HepG2 (cell line): ENCODE data around the gene TRIM67. TPM values are rescaled to one million over a fixed set of nuclear protein-coding genes. Genes with fewer than 3 reads are reported as not detected.

ENCODE experiments used
- ATAC-seq: fragments of 200-7000 bp; cut with Tn5 transposase; 3 replicates; pipeline ENCODE4 v1.9.1; 2020; ENCODE audit warnings: mild to moderate bottlenecking, moderate library complexity
- BruUV-seq: library from RNA; stranded (reverse); fragments of 400-500 nt; replicated peaks from 2 replicates; lab custom pipeline; 2021; lab: Mats Ljungman, UMichigan
- CTCF ChIA-PET: fragments of 300-600 bp; formaldehyde crosslinking; extraction: SDS; loops from one replicate; lab custom pipeline; 2021; ENCODE audit warnings: low total read pairs, inconsistent platforms, low intra/inter-chr PET ratio; lab: Yijun Ruan, JAX
- POLR2A ChIA-PET: fragments of 350-600 bp; sonication (Branson Sonifier 250); formaldehyde crosslinking; loops from one replicate; lab custom pipeline; 2020; ENCODE audit warnings: antibody characterized with exemption, inconsistent platforms; lab: Yijun Ruan, JAX
- DNase-seq: peaks from one replicate; pipeline ENCODE4 v3.0.0-alpha.2; 2015; ENCODE audit warnings: low spot score
- FAIRE-seq: peaks from 3 replicates; lab custom pipeline; 2011; peaks lifted over from hg19 to GRCh38; lab: Jason Lieb, UNC
- H2AFZ ChIP-seq: one replicate; pipeline ENCODE4 v1.6.1; 2011; ENCODE audit warnings: low read length, inconsistent platforms
- H3K27ac ChIP-seq: fragments of 300-600 bp; 3 replicates; pipeline ENCODE4 v1.8.0; 2011; ENCODE audit warnings: mixed run types, mild to moderate bottlenecking, mixed read lengths, low read length, inconsistent platforms; ENCODE audit not compliant: insufficient read depth; ENCODE audit errors: extremely low read length
- H3K27me3 ChIP-seq, 2 experiments: fragments of 200-600 bp in 1 of 2; 2 replicates in 1 of 2; 3 replicates in 1 of 2; pipeline versions ENCODE4 v1.6.0 to v1.8.0; 2011; ENCODE audit warnings: low read length in 2 of 2, mild to moderate bottlenecking in 2 of 2, moderate library complexity in 2 of 2, inconsistent platforms in 1 of 2; ENCODE audit not compliant: insufficient read depth in 2 of 2, control insufficient read depth in 1 of 2
- H3K36me3 ChIP-seq, 2 experiments: fragments of 200-600 bp in 1 of 2; replicated peaks in 1 of 2; 2 replicates in 1 of 2; 3 replicates in 1 of 2; pipeline versions ENCODE4 v1.5.1 to v1.8.0; 2011; ENCODE audit warnings: low read length in 2 of 2, inconsistent platforms in 1 of 2; ENCODE audit not compliant: insufficient read depth in 2 of 2, control insufficient read depth in 1 of 2
- H3K4me1 ChIP-seq: 2 replicates; pipeline ENCODE4 v1.5.1; 2012; ENCODE audit warnings: low read length, inconsistent platforms; ENCODE audit not compliant: insufficient read depth
- H3K4me2 ChIP-seq: 2 replicates; pipeline ENCODE4 v1.6.0; 2011; ENCODE audit warnings: low read depth, low read length, inconsistent platforms
- H3K4me3 ChIP-seq, 3 experiments: fragments of 200-600 bp in 1 of 3; sonication (generic), shearing (Covaris generic) in 1 of 3; replicated peaks in 1 of 3; 2 replicates each; pipeline ENCODE4 v1.5.1; 2011 to 2016; ENCODE audit warnings: low read length in 3 of 3, inconsistent platforms in 2 of 3, low read depth in 2 of 3, mild to moderate bottlenecking in 2 of 3, control low read depth in 1 of 3, mixed read lengths in 1 of 3; ENCODE audit not compliant: insufficient read depth in 1 of 3
- H3K79me2 ChIP-seq: one replicate; pipeline ENCODE4 v1.6.1; 2011; ENCODE audit warnings: low read length, inconsistent platforms; ENCODE audit not compliant: insufficient read depth
- H3K9ac ChIP-seq: 2 replicates; pipeline ENCODE4 v1.6.0; 2011; ENCODE audit warnings: mild to moderate bottlenecking, low read depth, low read length, inconsistent platforms; ENCODE audit not compliant: insufficient read depth
- H3K9me3 ChIP-seq: 2 replicates; pipeline ENCODE4 v1.5.1; 2012; ENCODE audit warnings: mild to moderate bottlenecking, low read length
- H4K20me1 ChIP-seq: 2 replicates; pipeline ENCODE4 v1.6.0; 2011; ENCODE audit warnings: inconsistent platforms, mild to moderate bottlenecking, low read length, moderate library complexity; ENCODE audit not compliant: insufficient read depth
- FOXK1 ChIP-seq: sonication (generic); formaldehyde crosslinking; IDR thresholded peaks from 2 replicates; pipeline ENCODE4 v1.4.0; 2020; ENCODE audit warnings: low read depth, missing genetic modification reagents, borderline replicate concordance
- GABPA ChIP-seq, 2 experiments: IDR thresholded peaks; 2 replicates each; pipeline ENCODE4 v1.6.1; 2011 to 2016; ENCODE audit warnings: low read depth in 2 of 2, low read length in 1 of 2, missing biosample characterization in 1 of 2, missing genetic modification characterization in 1 of 2
- KLF13 ChIP-seq: sonication (generic); formaldehyde crosslinking; IDR thresholded peaks from 2 replicates; pipeline ENCODE4 v1.4.0; 2020; ENCODE audit warnings: mild to moderate bottlenecking, missing genetic modification reagents
- NFIC ChIP-seq: IDR thresholded peaks from 2 replicates; pipeline ENCODE4 v1.6.1; 2012; ENCODE audit warnings: mild to moderate bottlenecking, low read length, inconsistent platforms
- ZFP37 ChIP-seq: sonication (generic); formaldehyde crosslinking; IDR thresholded peaks from 2 replicates; pipeline ENCODE4 v1.4.0; 2020; ENCODE audit warnings: missing genetic modification reagents, borderline replicate concordance
- ZNF441 ChIP-seq: sonication (generic); formaldehyde crosslinking; IDR thresholded peaks from 2 replicates; pipeline ENCODE4 v1.7.0; 2021; ENCODE audit warnings: missing genetic modification reagents, borderline replicate concordance
- WGBS: methylation state at CpG from one replicate; pipeline ENCODE4 v1.1.6; 2017; ENCODE audit warnings: low lambda C conversion rate; 5-methylcytosine and 5-hydroxymethylcytosine counted together
- in situ Hi-C: cut with HindIII; loops from 2 replicates; pipeline ENCODE4 v1.10.0; 2017; ENCODE audit warnings: low pct_unique_long_range_greater_than_20kb; ENCODE audit not compliant: extremely low pct_ligation_motif_present
- intact Hi-C: fragments of 100-400 bp; cut with micrococcal nuclease; formaldehyde crosslinking; loops from one replicate; pipeline ENCODE4 v1.10.0; 2022; ENCODE audit not compliant: unreplicated experiment
- polyA plus RNA-seq, 8 experiments: library from polyadenylated mRNA; depleted of rRNA in 3 of 8; stranded (reverse) in 7 of 8; unstranded in 1 of 8; fragments of >200 nt; fragmentation: Illumina TruSeq in 4 of 8; extraction: Trizol in 4 of 8; gene quantifications; 2 replicates each; pipeline versions ENCODE4 v1.2.1 to v1.2.3, GENCODE V29; 2011 to 2016; ENCODE audit warnings: low read depth in 4 of 8, missing spikeins in 1 of 8, mixed read lengths in 1 of 8; ENCODE audit not compliant: insufficient read depth in 1 of 8
- total RNA-seq, 5 experiments: library from RNA; depleted of rRNA; stranded (reverse); fragments of >200 nt; fragmentation: Illumina TruSeq; extraction: Trizol; gene quantifications; 2 replicates each; pipeline ENCODE4 v1.2.3, GENCODE V29; 2016; ENCODE audit warnings: low read depth in 1 of 5
- TF ChIP-seq, protein P1 (sequence below): sonication (generic); formaldehyde crosslinking; IDR thresholded peaks from 2 replicates; pipeline ENCODE4 v1.4.0; 2020; ENCODE audit warnings: low read depth, mild to moderate bottlenecking, missing genetic modification reagents
- TF ChIP-seq, protein P2 (sequence below): IDR thresholded peaks from 2 replicates; pipeline ENCODE4 v1.6.1; 2016; ENCODE audit warnings: low read depth, control low read depth
- TF ChIP-seq, protein P3 (sequence below): sonication (generic); formaldehyde crosslinking; IDR thresholded peaks from 2 replicates; pipeline ENCODE4 v1.4.0; 2020; ENCODE audit warnings: missing genetic modification reagents
- TF ChIP-seq, protein P4 (sequence below): sonication (generic); formaldehyde crosslinking; IDR thresholded peaks from 2 replicates; pipeline ENCODE4 v1.4.0; 2020; ENCODE audit warnings: missing genetic modification reagents
- TF ChIP-seq, protein P5 (sequence below): sonication (generic); formaldehyde crosslinking; IDR thresholded peaks from 2 replicates; pipeline ENCODE4 v1.5.1; 2020; ENCODE audit warnings: mild to moderate bottlenecking, missing genetic modification reagents, moderate library complexity

Gene TRIM67
- total and polyA plus RNA-seq, 2 of the 13 experiments (the other 11 are each of a cell fraction or from before 2014, with no cell fraction given): not detected

DNA sequence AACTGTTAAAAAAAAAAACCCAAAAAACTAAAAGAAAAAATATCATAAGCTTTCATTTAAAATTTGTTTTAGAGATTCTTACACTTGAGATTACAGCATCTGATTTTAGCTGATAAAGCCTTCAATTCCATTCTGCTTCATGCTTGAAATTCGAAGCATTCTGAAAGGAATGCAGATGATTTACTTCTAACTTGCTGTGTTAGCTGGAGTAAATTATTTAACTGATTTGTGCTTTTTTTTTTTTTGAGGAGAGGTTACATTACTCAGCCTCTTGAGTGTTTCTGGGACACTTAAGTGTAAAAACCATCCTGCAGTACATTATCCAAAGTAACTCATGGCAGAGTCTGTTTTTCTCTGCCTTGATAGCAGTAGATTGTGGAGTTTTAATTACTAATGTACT is 4.5 kb upstream of the TRIM67 start:
- TF ChIP-seq, protein P1, sequence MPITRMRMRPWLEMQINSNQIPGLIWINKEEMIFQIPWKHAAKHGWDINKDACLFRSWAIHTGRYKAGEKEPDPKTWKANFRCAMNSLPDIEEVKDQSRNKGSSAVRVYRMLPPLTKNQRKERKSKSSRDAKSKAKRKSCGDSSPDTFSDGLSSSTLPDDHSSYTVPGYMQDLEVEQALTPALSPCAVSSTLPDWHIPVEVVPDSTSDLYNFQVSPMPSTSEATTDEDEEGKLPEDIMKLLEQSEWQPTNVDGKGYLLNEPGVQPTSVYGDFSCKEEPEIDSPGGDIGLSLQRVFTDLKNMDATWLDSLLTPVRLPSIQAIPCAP (CRISPR knock-in tag): no peak
- TF ChIP-seq GABPA (IDR thresholded peaks at IDR 0.05; ENCODE audit: low read depth, low read length) (no peak), GABPA (CRISPR knock-in tag; IDR thresholded peaks at IDR 0.05; ENCODE audit: low read depth) (no peak), NFIC (no peak), ZNF441 (CRISPR knock-in tag) (no peak), ZFP37 (CRISPR knock-in tag) (no peak), KLF13 (CRISPR knock-in tag) (no peak), FOXK1 (CRISPR knock-in tag) (no peak)
- TF ChIP-seq, protein P2, sequence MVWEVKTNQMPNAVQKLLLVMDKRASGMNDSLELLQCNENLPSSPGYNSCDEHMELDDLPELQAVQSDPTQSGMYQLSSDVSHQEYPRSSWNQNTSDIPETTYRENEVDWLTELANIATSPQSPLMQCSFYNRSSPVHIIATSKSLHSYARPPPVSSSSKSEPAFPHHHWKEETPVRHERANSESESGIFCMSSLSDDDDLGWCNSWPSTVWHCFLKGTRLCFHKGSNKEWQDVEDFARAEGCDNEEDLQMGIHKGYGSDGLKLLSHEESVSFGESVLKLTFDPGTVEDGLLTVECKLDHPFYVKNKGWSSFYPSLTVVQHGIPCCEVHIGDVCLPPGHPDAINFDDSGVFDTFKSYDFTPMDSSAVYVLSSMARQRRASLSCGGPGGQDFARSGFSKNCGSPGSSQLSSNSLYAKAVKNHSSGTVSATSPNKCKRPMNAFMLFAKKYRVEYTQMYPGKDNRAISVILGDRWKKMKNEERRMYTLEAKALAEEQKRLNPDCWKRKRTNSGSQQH (CRISPR knock-in tag): no peak
- TF ChIP-seq, protein P3, sequence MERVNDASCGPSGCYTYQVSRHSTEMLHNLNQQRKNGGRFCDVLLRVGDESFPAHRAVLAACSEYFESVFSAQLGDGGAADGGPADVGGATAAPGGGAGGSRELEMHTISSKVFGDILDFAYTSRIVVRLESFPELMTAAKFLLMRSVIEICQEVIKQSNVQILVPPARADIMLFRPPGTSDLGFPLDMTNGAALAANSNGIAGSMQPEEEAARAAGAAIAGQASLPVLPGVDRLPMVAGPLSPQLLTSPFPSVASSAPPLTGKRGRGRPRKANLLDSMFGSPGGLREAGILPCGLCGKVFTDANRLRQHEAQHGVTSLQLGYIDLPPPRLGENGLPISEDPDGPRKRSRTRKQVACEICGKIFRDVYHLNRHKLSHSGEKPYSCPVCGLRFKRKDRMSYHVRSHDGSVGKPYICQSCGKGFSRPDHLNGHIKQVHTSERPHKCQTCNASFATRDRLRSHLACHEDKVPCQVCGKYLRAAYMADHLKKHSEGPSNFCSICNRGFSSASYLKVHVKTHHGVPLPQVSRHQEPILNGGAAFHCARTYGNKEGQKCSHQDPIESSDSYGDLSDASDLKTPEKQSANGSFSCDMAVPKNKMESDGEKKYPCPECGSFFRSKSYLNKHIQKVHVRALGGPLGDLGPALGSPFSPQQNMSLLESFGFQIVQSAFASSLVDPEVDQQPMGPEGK: no peak
- TF ChIP-seq, protein P4, sequence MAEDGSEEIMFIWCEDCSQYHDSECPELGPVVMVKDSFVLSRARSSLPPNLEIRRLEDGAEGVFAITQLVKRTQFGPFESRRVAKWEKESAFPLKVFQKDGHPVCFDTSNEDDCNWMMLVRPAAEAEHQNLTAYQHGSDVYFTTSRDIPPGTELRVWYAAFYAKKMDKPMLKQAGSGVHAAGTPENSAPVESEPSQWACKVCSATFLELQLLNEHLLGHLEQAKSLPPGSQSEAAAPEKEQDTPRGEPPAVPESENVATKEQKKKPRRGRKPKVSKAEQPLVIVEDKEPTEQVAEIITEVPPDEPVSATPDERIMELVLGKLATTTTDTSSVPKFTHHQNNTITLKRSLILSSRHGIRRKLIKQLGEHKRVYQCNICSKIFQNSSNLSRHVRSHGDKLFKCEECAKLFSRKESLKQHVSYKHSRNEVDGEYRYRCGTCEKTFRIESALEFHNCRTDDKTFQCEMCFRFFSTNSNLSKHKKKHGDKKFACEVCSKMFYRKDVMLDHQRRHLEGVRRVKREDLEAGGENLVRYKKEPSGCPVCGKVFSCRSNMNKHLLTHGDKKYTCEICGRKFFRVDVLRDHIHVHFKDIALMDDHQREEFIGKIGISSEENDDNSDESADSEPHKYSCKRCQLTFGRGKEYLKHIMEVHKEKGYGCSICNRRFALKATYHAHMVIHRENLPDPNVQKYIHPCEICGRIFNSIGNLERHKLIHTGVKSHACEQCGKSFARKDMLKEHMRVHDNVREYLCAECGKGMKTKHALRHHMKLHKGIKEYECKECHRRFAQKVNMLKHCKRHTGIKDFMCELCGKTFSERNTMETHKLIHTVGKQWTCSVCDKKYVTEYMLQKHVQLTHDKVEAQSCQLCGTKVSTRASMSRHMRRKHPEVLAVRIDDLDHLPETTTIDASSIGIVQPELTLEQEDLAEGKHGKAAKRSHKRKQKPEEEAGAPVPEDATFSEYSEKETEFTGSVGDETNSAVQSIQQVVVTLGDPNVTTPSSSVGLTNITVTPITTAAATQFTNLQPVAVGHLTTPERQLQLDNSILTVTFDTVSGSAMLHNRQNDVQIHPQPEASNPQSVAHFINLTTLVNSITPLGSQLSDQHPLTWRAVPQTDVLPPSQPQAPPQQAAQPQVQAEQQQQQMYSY: no peak
- TF ChIP-seq, protein P5, sequence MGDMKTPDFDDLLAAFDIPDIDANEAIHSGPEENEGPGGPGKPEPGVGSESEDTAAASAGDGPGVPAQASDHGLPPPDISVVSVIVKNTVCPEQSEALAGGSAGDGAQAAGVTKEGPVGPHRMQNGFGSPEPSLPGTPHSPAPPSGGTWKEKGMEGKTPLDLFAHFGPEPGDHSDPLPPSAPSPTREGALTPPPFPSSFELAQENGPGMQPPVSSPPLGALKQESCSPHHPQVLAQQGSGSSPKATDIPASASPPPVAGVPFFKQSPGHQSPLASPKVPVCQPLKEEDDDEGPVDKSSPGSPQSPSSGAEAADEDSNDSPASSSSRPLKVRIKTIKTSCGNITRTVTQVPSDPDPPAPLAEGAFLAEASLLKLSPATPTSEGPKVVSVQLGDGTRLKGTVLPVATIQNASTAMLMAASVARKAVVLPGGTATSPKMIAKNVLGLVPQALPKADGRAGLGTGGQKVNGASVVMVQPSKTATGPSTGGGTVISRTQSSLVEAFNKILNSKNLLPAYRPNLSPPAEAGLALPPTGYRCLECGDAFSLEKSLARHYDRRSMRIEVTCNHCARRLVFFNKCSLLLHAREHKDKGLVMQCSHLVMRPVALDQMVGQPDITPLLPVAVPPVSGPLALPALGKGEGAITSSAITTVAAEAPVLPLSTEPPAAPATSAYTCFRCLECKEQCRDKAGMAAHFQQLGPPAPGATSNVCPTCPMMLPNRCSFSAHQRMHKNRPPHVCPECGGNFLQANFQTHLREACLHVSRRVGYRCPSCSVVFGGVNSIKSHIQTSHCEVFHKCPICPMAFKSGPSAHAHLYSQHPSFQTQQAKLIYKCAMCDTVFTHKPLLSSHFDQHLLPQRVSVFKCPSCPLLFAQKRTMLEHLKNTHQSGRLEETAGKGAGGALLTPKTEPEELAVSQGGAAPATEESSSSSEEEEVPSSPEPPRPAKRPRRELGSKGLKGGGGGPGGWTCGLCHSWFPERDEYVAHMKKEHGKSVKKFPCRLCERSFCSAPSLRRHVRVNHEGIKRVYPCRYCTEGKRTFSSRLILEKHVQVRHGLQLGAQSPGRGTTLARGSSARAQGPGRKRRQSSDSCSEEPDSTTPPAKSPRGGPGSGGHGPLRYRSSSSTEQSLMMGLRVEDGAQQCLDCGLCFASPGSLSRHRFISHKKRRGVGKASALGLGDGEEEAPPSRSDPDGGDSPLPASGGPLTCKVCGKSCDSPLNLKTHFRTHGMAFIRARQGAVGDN: no peak
- Histone ChIP-seq H3K4me1 (peaks cover 7% of the 10 kb centered on the region), H3K4me2 (no peak overlapping the region), H3K4me3 (no peak overlapping the region), H3K36me3 (no peaks in the 10 kb centered on the region), H3K79me2 (no peaks in the 10 kb centered on the region), H4K20me1 (no peaks in the 10 kb centered on the region), H3K27me3 (peaks cover 0 to 16% of the 10 kb centered on the region in 2 experiments; a peak in 3 of 5 replicates), H2AFZ (no peak overlapping the region), H3K27ac (no peak overlapping the region), H3K9ac (no peak overlapping the region), H3K9me3 (no peaks in the 10 kb centered on the region)
- no peak for FAIRE-seq
- WGBS: 3% methylated on average over 1 of the region's 1 CpG
- ChIA-PET POLR2A (no interaction called here), CTCF (no interaction called here)
- ATAC-seq: no peak
- in situ Hi-C loops (no loop called here), intact Hi-C loops (no loop called here)
- no peak for DNase-seq
- no TSS peak for BruUV-seq
